GM19238 (cell line): ENCODE measurements around the gene SETD7.

Source experiments
- DNase-seq: peaks from one replicate; pipeline ENCODE4 v3.0.0; 2011; ENCODE audit warnings: low spot score; ENCODE audit not compliant: insufficient read length

The SETD7 gene

GRCh38 chr4:139509727-139510410 lies 46.1 kb downstream of the SETD7 start:
- DNase-seq = no peak

DNA sequence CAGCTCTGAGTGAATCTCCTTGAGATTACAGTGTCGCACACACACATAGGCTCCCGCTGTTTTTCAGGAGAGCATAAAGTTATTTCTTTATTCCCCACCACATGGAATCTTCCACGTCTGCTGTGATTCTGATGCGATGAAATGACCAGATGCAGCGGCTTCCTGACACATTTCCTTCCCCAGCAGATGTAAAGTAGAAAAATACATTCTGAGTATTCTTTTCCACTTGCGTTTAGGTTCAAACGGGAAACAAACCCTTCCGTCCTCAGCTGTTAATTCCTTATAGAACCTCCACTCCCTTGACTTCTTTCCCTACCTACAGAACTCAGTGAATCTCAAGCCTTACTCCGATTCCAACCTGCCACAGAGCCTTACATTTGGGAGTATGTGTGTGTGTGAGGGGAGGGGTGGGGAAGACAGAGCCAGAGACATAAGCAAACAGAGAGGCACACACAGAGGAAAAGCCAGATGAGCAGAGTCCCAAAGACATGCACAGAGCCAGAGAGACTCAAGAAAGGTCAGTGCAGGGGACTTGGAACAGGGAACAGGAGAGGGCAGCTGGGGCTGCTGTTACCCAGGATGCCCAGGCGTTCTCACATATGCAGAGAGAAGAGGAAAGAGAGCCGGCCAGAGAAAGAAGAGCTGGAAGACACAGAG lies 47.3 kb downstream of the SETD7 start:
- DNase-seq = no peak

- DNase-seq = no peak
Observed at GRCh38 chr4:139506774-139507173, 49.2 kb downstream of the SETD7 start.

GRCh38 chr4:139503622-139504166 lies 52.3 kb downstream of the SETD7 start:
- DNase-seq = no peak

DNA sequence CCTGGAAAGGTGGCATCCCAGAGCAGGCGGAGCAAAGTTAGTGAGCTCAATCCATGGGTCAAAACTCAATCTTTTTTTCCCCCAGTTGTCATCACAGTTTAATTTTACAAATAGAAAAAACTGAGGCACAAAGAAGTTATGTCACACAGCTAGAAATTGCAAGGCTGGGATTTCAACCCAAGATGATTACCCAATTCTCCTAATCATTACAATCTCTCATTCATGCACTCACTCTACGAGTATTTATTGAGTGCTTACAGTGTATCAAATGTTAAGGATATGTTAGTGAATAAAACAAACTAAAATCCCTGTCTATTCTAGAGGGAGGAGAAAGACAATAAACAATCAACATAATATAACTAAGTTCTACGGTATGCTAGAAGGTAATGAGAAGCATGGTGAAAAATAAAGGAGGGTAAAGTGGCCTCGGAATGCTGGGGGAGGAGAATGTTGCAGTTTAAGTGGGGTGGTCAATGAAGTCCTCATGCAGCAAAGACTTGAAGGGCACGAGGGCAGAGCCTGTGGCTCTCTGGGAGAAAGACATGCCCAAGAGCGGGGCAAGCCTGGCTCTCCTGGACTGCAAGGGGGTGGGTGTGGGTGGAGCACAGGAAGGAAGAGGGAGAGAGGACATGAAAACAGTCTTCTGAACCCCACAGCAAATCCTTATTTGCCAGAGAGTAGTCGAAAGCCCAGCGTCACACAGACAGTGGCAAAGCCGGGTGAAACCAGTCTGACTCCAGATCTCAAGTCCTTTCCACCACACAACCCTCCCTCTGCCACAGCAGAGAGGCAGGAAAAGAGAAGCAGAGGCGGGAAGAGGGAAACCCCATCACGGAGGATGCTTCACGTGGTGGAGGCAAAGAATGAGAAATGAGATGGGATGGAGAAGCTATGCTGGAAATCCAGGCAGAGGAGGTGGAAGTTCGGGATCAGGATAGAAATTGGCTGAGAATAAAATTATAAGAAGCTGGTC lies 53.8 kb downstream of the SETD7 start:
- DNase-seq = no peak

- DNase-seq = no peak
Observed at GRCh38 chr4:139501527-139501926, 54.5 kb downstream of the SETD7 start.

DNA sequence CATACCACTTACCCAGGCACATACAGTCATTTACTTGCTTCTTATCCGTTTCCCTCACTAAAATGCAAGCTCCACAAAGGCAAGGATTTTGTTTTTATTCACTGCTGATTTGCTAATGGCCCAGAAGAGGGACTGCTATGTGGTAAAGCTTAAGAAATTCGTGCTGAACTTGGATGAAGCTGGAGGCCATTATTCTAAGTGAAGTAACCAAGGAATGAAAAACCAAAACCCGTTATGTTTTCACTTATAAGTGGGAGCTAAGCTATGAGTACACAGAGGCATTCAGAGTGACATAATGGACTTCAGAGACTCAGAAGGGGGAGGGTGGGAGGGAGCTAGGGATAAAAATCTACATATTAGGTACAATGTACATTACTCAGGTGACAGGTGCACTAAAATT lies 54.9 kb downstream of the SETD7 start:
- DNase-seq = no peak

- no peak for DNase-seq
Observed at GRCh38 chr4:139499186-139499585, 56.8 kb downstream of the SETD7 start.

GRCh38 chr4:139493176-139493575 lies 62.8 kb downstream of the SETD7 start:
- no peak for DNase-seq

GRCh38 chr4:139492429-139492828 lies 63.6 kb downstream of the SETD7 start:
- DNase-seq = no peak

- no peak for DNase-seq
Observed at GRCh38 chr4:139489638-139490037, 66.4 kb downstream of the SETD7 start.

DNA sequence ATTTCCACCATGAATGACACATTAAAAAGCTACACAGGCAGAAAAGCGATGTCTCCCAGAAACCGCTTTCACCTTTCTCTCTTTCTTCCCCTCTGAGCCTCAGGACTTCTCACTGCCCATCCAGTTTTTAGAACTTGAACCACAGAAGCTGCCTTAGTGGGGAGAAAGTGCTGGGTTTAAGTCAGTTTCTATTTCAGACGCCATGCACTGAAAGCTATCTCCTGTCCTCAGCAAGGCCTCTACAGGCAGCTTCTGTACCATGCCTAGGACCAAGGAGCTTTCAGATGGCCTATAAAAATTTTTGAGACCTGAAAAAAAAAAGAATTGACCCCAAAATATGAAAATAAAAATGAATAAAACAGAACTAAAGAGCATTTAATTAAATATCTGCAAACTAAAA lies 67.6 kb downstream of the SETD7 start:
- no peak for DNase-seq

- DNase-seq = no peak
Observed at GRCh38 chr4:139484783-139485311, 71.2 kb downstream of the SETD7 start.

GRCh38 chr4:139483000-139483399 lies 73.0 kb downstream of the SETD7 start:
- DNase-seq = no peak

GRCh38 chr4:139481465-139481864 lies 74.6 kb downstream of the SETD7 start:
- no peak for DNase-seq

DNA sequence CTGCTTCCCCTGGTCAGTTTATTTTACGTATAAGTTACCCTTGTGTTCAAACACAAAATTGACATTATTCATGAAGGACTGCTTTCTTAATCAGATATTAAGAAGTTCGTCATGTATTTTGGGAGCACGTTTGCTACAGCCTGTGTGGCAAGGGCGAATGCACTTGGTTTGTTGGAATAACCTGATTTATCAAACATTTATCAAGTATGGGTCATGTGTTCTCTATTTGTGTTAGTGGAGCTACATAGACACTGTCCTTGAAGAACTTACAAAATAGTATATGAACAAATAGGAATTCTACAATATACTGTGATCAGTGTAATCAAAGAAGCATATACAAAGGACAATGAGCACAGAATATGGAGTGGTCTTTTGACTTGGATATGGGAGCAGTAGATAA lies 79.7 kb downstream of the SETD7 start:
- DNase-seq = no peak

DNA sequence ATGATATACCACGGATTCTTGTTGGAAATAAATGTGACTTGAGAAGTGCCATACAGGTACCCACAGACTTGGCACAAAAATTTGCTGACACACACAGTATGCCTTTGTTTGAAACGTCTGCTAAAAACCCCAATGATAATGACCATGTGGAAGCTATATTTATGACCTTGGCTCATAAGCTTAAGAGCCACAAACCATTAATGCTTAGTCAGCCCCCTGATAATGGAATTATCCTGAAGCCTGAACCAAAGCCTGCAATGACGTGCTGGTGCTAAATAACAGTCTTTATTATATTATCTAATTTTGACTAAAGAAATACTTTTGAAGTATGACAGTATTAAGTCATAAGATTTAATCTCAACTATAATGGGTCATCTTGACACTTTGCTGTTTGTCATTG lies 83.2 kb downstream of the SETD7 start:
- DNase-seq = no peak

DNA sequence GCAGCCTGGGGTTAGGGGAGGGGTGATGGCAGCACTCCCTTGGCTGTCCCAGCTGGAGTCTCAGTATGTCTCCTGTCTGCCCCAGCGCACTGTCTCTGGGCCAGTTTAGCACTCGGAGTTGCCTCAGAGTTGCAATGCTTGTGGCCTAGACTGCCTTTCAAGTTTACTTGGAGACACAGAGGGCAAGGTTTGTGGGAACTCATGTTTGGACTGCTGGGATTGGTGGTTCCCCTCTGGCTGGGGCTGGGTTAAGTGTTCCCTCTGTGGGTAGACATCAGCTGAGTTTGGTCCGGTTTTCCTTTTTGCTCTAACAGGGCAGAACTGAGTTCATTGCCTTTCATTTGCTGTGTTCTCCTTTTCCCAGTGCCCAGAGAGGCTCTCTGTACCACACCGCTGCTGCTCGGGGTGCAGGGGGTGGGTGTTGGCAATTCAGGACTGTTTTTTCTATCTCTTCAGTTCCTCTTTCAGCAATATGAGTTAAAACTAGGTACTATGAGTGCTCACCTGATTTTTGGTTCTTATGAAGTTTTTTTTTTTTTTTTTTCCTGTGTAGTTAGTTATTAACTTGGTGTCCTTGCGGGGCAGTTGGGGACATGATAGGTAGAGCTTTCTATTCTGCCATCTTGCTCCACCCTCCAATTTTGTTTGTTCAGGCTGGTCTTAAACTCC lies 84.9 kb downstream of the SETD7 start:
- no peak for DNase-seq

GRCh38 chr4:139470295-139470694 lies 85.7 kb downstream of the SETD7 start:
- DNase-seq = no peak

DNA sequence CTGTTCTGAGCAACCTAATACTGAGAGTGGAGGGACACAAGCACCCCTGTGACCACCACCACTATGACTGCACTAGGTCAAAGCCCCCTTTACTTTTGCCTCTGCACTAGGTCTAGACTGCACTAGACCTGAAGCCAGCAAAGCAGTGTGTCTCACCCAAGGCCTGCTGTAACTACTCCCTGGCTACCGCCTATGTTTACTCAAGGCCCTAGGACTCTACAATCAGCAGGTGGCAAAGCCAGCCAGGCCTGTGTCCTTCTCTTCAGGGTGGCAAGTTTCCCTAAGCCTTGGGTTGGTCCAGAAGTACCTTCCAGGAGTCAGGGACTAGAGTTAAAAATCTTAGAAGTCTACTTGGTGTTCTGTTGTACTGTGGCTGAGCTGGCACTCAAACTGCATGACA lies 86.2 kb downstream of the SETD7 start:
- DNase-seq = no peak

DNA sequence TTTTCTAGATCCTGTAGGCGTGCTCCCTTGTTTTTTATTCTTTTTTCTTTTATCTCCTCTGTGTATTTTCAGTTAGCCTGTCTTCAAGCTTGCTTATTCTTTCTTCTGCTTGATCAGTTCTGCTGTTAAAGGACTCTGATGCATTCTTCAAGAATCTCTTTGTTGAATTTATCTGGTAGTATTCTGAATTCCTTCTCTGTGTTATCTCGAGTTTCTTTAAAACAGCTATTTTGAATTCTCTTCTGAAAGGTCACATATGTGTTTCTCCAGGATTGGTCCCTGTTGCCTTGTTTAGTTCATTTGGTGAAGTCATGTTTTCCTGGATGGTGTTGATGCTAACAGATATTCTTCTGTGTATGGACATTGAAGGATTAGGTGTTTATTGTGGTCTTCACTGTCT lies 86.8 kb downstream of the SETD7 start:
- DNase-seq = no peak
